GM18873 (cell line): ENCODE data around the gene PIK3C3.
"Not testable (repeated sequence)": the region's sequence is repeated elsewhere in the genome, so short reads cannot be mapped to it uniquely, and the experiment has no call there.

Experiments used
- ATAC-seq: cut with Tn5 transposase; IDR thresholded peaks from one replicate; pipeline ENCODE4 v1.9.1; 2021; ENCODE audit warnings: mild to moderate bottlenecking, moderate library complexity, moderate number of reproducible peaks; ENCODE audit not compliant: unreplicated experiment, low FRiP score

Gene PIK3C3

GRCh38 chr18:42011053-42011452, 56.0 kb downstream of the PIK3C3 start:
- ATAC-seq = peak; percentile 99

GRCh38 chr18:42018831-42019230, 63.8 kb downstream of the PIK3C3 start:
- ATAC-seq = no peak

GRCh38 chr18:42024131-42024530, 69.1 kb downstream of the PIK3C3 start:
- ATAC-seq = no peak

DNA sequence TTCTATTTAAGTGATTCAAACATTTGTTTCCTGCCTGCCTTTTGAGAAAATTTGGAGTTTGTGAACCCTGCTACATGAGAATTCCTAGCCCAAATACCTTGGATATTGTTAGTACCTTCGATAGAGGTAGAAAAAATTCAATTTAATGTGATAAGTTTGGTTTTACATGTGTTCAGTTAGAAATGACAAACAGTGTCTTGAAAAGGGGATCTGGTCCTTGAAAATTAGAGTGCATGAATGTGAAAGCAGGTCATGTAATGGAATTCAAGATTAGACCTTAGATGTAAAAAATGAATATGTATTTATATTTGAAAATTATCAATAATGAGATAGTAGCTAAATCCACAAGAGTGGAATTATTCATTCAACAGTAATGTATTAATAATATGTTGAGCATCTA, 70.5 kb downstream of the PIK3C3 start:
- peak; percentile 5 for ATAC-seq

GRCh38 chr18:42025974-42026625, 71.1 kb downstream of the PIK3C3 start:
- peak; percentile 97 for ATAC-seq

- no peak for ATAC-seq
Measured at GRCh38 chr18:42028247-42028832, 73.3 kb downstream of the PIK3C3 start.

DNA sequence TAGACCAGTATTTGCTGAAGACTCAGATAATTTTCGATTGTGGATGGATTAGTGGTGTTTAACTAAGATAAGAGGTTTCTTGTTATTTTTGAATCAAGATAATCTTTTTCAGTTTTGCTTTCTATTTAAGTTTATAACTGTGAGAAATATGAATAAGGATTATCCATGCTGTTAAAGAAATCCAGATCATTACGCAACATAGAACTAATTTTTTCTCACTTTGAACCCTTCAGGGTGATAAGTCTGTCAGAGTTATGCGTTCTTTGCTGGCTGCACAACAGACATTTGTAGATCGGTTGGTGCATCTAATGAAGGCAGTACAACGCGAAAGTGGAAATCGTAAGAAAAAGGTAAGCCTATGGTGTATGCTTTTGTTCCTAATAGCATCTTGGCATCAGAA, 74.1 kb downstream of the PIK3C3 start:
- ATAC-seq = no peak

DNA sequence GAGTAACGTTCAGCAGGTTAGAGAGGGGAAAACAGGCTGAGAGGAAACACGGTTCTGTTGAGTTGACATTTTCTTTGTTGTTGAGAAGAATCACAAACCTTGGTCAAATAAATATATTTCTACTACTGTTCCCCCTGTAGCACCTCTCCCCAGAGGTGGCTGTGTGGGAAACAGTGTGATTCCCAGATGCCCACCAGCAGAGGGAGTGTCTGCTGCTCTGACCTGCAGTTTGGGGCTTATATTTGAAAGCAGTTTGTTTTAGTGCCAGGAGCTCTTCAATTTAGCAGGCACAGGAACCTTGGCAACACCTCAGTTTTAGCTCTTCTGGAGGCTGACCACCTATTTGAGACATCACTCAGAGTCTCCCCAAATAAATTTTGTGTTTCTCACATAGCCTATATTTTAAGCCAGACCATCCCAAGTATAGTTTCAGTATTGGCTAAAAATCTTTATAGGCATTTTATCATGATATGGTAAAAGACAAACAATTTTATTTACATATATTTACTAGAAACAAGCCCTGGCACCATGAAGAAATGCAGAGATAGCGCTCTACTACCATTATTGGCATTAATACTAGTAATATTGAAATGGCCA, 75.7 kb downstream of the PIK3C3 start:
- ATAC-seq = no peak

- ATAC-seq = no peak
Measured at GRCh38 chr18:42032447-42032846, 77.4 kb downstream of the PIK3C3 start.

DNA sequence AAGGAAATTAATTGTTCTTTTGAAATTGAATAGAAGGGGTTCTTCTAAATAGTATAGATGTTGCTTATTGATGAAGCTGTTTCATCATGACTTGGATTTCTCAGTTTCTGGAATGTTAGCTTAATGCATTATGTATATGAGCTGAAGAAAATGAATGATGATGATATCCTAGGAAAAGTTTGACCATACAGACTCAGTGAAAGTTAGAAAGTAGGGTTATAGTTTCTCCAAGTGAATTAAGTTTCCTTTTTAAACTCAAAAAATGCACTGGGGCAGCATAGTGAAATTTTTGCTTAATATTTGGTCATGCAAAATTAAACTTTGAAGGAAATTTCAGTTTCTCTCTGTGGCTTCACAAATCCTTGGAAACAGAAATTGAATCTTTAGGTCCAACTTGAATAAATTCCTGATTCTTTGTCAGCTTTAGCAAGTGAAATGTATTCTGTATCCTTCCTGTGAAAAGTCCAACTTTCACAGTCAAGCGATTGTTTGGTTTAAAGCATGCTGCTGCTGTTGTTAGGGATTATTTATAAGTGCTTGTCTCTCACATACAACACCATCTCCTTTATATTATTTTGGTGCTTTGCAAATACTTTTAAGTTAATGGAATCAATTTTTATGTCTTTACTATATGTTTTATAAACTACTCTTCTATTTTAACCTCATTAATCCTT, 78.2 kb downstream of the PIK3C3 start:
- no peak for ATAC-seq

GRCh38 chr18:42038936-42039335, 83.9 kb downstream of the PIK3C3 start:
- no peak for ATAC-seq

- ATAC-seq = no peak
Measured at GRCh38 chr18:42039396-42039795, 84.4 kb downstream of the PIK3C3 start.

DNA sequence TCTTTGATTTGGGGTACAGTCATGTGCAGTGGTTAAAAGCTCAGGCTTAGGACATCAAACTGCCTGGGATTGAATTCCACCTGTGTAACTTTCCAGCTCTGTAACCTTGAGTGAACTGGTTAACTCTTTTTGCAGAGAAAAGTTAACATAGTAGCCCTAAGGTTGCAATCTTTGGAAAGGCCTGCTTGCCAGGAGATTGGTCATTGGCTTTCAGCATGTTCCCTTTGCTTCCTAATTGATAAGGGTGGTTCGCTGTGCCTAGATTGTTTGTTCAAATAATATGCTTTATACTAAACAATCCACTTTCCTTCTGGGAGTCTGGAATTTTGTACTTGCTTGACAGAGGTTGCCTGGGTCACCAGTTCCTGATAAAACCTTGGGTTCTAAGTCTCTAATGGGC, 86.8 kb downstream of the PIK3C3 start:
- no peak for ATAC-seq

GRCh38 chr18:42045346-42045745, 90.3 kb downstream of the PIK3C3 start:
- ATAC-seq = no peak

DNA sequence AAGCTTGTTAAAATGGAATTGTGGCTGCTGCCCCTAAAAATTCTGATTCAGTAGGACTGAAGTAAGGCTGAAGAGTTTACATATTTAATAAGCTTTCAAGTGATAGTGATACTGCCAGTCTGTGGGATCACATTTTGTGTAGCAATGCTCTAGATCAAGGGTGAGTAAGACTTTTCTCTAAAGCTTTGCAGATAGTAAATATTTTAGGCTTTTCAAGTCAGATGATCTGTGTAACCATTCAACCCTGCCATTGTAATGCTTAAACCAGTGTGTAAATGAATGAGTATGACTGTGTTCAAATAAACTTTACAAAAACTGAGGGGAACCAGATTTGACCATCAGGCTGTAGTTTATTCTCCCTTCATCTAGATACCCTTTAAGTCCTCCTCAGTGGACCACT, 92.7 kb downstream of the PIK3C3 start:
- no peak for ATAC-seq

GRCh38 chr18:42048158-42048557, 93.1 kb downstream of the PIK3C3 start:
- ATAC-seq = no peak

DNA sequence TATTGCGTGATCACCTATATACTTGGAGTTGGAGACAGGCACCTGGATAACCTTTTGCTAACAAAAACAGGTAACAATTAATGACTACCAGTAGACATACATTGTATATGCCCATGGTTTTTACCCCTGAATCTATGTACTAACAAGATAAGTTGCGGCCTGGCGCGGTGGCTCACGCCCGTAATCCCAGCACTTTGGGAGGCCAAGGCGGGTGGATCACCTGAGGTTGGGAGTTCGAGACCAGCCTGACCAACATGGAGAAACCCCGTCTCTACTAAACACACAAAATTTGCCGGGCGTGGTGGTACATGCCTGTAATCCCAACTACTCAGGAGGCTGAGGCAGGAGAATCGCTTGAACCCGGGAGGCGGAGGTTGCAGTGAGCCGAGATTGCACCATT, 94.5 kb downstream of the PIK3C3 start:
- ATAC-seq = not testable (repeated sequence)

GRCh38 chr18:42051411-42051810, 96.4 kb downstream of the PIK3C3 start:
- no peak for ATAC-seq

GRCh38 chr18:42052122-42052708, 97.2 kb downstream of the PIK3C3 start:
- no peak for ATAC-seq

DNA sequence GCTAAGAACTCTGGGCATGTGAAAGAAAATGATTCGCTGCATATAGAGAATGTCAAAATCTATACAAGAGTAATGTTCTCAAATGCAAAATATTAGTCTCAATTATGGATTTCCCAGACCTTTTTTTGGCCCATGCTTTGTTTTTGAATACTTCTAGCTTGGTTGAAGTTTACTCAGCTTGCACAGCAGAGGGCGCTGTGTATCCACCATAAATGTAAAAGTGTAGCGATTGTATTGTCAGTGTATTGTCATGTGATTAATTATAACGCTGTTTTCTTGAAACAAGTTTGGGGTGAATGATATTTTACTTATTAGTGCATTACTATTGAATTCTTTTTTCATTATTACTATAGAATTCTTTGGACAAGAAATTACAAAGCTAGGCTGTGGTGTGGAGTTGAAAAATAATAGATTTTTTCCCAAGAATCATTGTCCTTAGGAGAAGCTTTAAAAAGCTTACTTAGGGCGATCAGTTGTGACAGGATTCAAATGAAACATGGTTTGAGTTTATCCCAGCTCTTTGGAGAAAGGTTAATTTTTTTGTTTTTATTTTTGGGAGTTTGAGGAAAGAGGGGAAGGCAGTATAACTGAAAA, 98.3 kb downstream of the PIK3C3 start:
- peak; percentile 74 for ATAC-seq

GRCh38 chr18:42064109-42064508, 109.1 kb downstream of the PIK3C3 start:
- ATAC-seq = no peak
